HepG2 (cell line): ENCODE results near the gene CDHR3. TPM values are rescaled to one million over a fixed set of nuclear protein-coding genes. Genes with fewer than 3 reads are reported as not detected.

Experiments
- ATAC-seq: fragments of 200-7000 bp; cut with Tn5 transposase; 3 replicates; pipeline ENCODE4 v1.9.1; 2020; ENCODE audit warnings: mild to moderate bottlenecking, moderate library complexity
- BruUV-seq: library from RNA; stranded (reverse); fragments of 400-500 nt; replicated peaks from 2 replicates; lab custom pipeline; 2021; lab: Mats Ljungman, UMichigan
- CTCF ChIA-PET: fragments of 300-600 bp; formaldehyde crosslinking; extraction: SDS; loops from one replicate; lab custom pipeline; 2021; ENCODE audit warnings: low total read pairs, inconsistent platforms, low intra/inter-chr PET ratio; lab: Yijun Ruan, JAX
- POLR2A ChIA-PET: fragments of 350-600 bp; sonication (Branson Sonifier 250); formaldehyde crosslinking; loops from one replicate; lab custom pipeline; 2020; ENCODE audit warnings: antibody characterized with exemption, inconsistent platforms; lab: Yijun Ruan, JAX
- DNase-seq: peaks from one replicate; pipeline ENCODE4 v3.0.0-alpha.2; 2015; ENCODE audit warnings: low spot score
- FAIRE-seq: peaks from 3 replicates; lab custom pipeline; 2011; peaks lifted over from hg19 to GRCh38; lab: Jason Lieb, UNC
- H2AFZ ChIP-seq: one replicate; pipeline ENCODE4 v1.6.1; 2011; ENCODE audit warnings: low read length, inconsistent platforms
- H3K27ac ChIP-seq: fragments of 300-600 bp; 3 replicates; pipeline ENCODE4 v1.8.0; 2011; ENCODE audit warnings: mixed run types, mild to moderate bottlenecking, mixed read lengths, low read length, inconsistent platforms; ENCODE audit not compliant: insufficient read depth; ENCODE audit errors: extremely low read length
- H3K27me3 ChIP-seq, 2 experiments: fragments of 200-600 bp in 1 of 2; 2 replicates in 1 of 2; 3 replicates in 1 of 2; pipeline versions ENCODE4 v1.6.0 to v1.8.0; 2011; ENCODE audit warnings: low read length in 2 of 2, mild to moderate bottlenecking in 2 of 2, moderate library complexity in 2 of 2, inconsistent platforms in 1 of 2; ENCODE audit not compliant: insufficient read depth in 2 of 2, control insufficient read depth in 1 of 2
- H3K36me3 ChIP-seq, 2 experiments: fragments of 200-600 bp in 1 of 2; replicated peaks in 1 of 2; 2 replicates in 1 of 2; 3 replicates in 1 of 2; pipeline versions ENCODE4 v1.5.1 to v1.8.0; 2011; ENCODE audit warnings: low read length in 2 of 2, inconsistent platforms in 1 of 2; ENCODE audit not compliant: insufficient read depth in 2 of 2, control insufficient read depth in 1 of 2
- H3K4me1 ChIP-seq: 2 replicates; pipeline ENCODE4 v1.5.1; 2012; ENCODE audit warnings: low read length, inconsistent platforms; ENCODE audit not compliant: insufficient read depth
- H3K4me2 ChIP-seq: 2 replicates; pipeline ENCODE4 v1.6.0; 2011; ENCODE audit warnings: low read depth, low read length, inconsistent platforms
- H3K4me3 ChIP-seq, 3 experiments: fragments of 200-600 bp in 1 of 3; sonication (generic), shearing (Covaris generic) in 1 of 3; replicated peaks in 1 of 3; 2 replicates each; pipeline ENCODE4 v1.5.1; 2011 to 2016; ENCODE audit warnings: low read length in 3 of 3, inconsistent platforms in 2 of 3, low read depth in 2 of 3, mild to moderate bottlenecking in 2 of 3, control low read depth in 1 of 3, mixed read lengths in 1 of 3; ENCODE audit not compliant: insufficient read depth in 1 of 3
- H3K79me2 ChIP-seq: one replicate; pipeline ENCODE4 v1.6.1; 2011; ENCODE audit warnings: low read length, inconsistent platforms; ENCODE audit not compliant: insufficient read depth
- H3K9ac ChIP-seq: 2 replicates; pipeline ENCODE4 v1.6.0; 2011; ENCODE audit warnings: mild to moderate bottlenecking, low read depth, low read length, inconsistent platforms; ENCODE audit not compliant: insufficient read depth
- H3K9me3 ChIP-seq: 2 replicates; pipeline ENCODE4 v1.5.1; 2012; ENCODE audit warnings: mild to moderate bottlenecking, low read length
- H4K20me1 ChIP-seq: 2 replicates; pipeline ENCODE4 v1.6.0; 2011; ENCODE audit warnings: inconsistent platforms, mild to moderate bottlenecking, low read length, moderate library complexity; ENCODE audit not compliant: insufficient read depth
- ATAD3A ChIP-seq: sonication (generic); formaldehyde crosslinking; IDR thresholded peaks from 2 replicates; pipeline ENCODE4 v1.4.0; 2020; ENCODE audit warnings: missing genetic modification reagents
- FOSL2 ChIP-seq: sonication (generic); formaldehyde crosslinking; IDR thresholded peaks from 2 replicates; pipeline ENCODE4 v1.4.0; 2020; ENCODE audit warnings: missing genetic modification reagents
- GTF2F1 ChIP-seq: fragments of 150-350 bp; IDR thresholded peaks from 2 replicates; pipeline ENCODE4 v1.6.1; 2014; ENCODE audit warnings: low read length
- IKZF1 ChIP-seq: fragments of 450-650 bp; IDR thresholded peaks from 2 replicates; pipeline ENCODE4 v1.7.1; 2016
- IRF2 ChIP-seq: IDR thresholded peaks from 2 replicates; pipeline ENCODE4 v1.6.1; 2018; ENCODE audit warnings: missing genetic modification reagents, missing compliant biosample characterization
- KLF6 ChIP-seq: IDR thresholded peaks from 2 replicates; pipeline ENCODE4 v1.8.0; 2016; ENCODE audit warnings: missing biosample characterization, missing genetic modification reagents
- NR2C2 ChIP-seq: sonication (generic); formaldehyde crosslinking; IDR thresholded peaks from 2 replicates; pipeline ENCODE4 v1.4.0; 2020; ENCODE audit warnings: missing genetic modification reagents, mild to moderate bottlenecking, moderate library complexity, borderline replicate concordance
- SRSF4 ChIP-seq: fragments of 200-400 bp; formaldehyde crosslinking; IDR thresholded peaks from one replicate; pipeline ENCODE4 v1.6.1; 2018; ENCODE audit warnings: mild to moderate bottlenecking, low read depth, low read length, moderate library complexity; ENCODE audit not compliant: poor library complexity, severe bottlenecking
- USF2 ChIP-seq, 2 experiments: sonication (generic) in 1 of 2; formaldehyde crosslinking in 1 of 2; IDR thresholded peaks; 2 replicates each; pipeline versions ENCODE4 v1.5.1 to v1.6.1; 2011 to 2020; ENCODE audit warnings: borderline replicate concordance in 1 of 2, low read depth in 1 of 2, low read length in 1 of 2, mild to moderate bottlenecking in 1 of 2, missing genetic modification reagents in 1 of 2, moderate library complexity in 1 of 2
- ZFP82 ChIP-seq: sonication (generic); formaldehyde crosslinking; IDR thresholded peaks from 2 replicates; pipeline ENCODE4 v1.5.1; 2020; ENCODE audit warnings: mild to moderate bottlenecking, missing genetic modification reagents, borderline replicate concordance
- ZNF543 ChIP-seq: sonication (generic); formaldehyde crosslinking; IDR thresholded peaks from 2 replicates; pipeline ENCODE4 v1.4.0; 2020; ENCODE audit warnings: mild to moderate bottlenecking, missing genetic modification reagents
- WGBS: methylation state at CpG from one replicate; pipeline ENCODE4 v1.1.6; 2017; ENCODE audit warnings: low lambda C conversion rate; 5-methylcytosine and 5-hydroxymethylcytosine counted together
- in situ Hi-C: cut with HindIII; loops from 2 replicates; pipeline ENCODE4 v1.10.0; 2017; ENCODE audit warnings: low pct_unique_long_range_greater_than_20kb; ENCODE audit not compliant: extremely low pct_ligation_motif_present
- intact Hi-C: fragments of 100-400 bp; cut with micrococcal nuclease; formaldehyde crosslinking; loops from one replicate; pipeline ENCODE4 v1.10.0; 2022; ENCODE audit not compliant: unreplicated experiment
- polyA plus RNA-seq, 8 experiments: library from polyadenylated mRNA; depleted of rRNA in 3 of 8; stranded (reverse) in 7 of 8; unstranded in 1 of 8; fragments of >200 nt; fragmentation: Illumina TruSeq in 4 of 8; extraction: Trizol in 4 of 8; gene quantifications; 2 replicates each; pipeline versions ENCODE4 v1.2.1 to v1.2.3, GENCODE V29; 2011 to 2016; ENCODE audit warnings: low read depth in 4 of 8, missing spikeins in 1 of 8, mixed read lengths in 1 of 8; ENCODE audit not compliant: insufficient read depth in 1 of 8
- total RNA-seq, 5 experiments: library from RNA; depleted of rRNA; stranded (reverse); fragments of >200 nt; fragmentation: Illumina TruSeq; extraction: Trizol; gene quantifications; 2 replicates each; pipeline ENCODE4 v1.2.3, GENCODE V29; 2016; ENCODE audit warnings: low read depth in 1 of 5
- TF ChIP-seq, protein P1 (sequence below): sonication (generic); formaldehyde crosslinking; IDR thresholded peaks from 2 replicates; pipeline ENCODE4 v1.5.0; 2020; ENCODE audit warnings: missing genetic modification reagents

CDHR3 gene
- total and polyA plus RNA-seq, 2 of the 13 experiments (the other 11 are each of a cell fraction or from before 2014, with no cell fraction given) = 6.5 to 11.8 TPM

- Histone ChIP-seq H3K27me3 (no peaks in the 10 kb centered on the region; a peak in 1 of 5 replicates), H3K9me3 (0 out of 2 replicates have a peak, but pooled peaks cover 7% of the 10 kb centered on the region), H3K4me3 (no peak overlapping the region), H3K27ac (no peak overlapping the region), H3K4me1 (peaks cover 17% of the 10 kb centered on the region), H2AFZ (no peak overlapping the region), H3K4me2 (no peak overlapping the region), H3K79me2 (no peaks in the 10 kb centered on the region), H4K20me1 (no peaks in the 10 kb centered on the region), H3K36me3 (no peaks in the 10 kb centered on the region), H3K9ac (no peak overlapping the region)
- intact Hi-C loops (no loop called here), in situ Hi-C loops (no loop called here)
- DNase-seq (no peak), ATAC-seq (no peak), FAIRE-seq (no peak)
- CTCF ChIA-PET = no interaction called here
- no TSS peak for BruUV-seq
- POLR2A ChIA-PET = no interaction called here
- 62% methylated on average over 6 of the region's 7 CpGs for WGBS
- TF ChIP-seq IKZF1 (no peak), FOSL2 (no peak), GTF2F1 (no peak), ZNF543 (CRISPR knock-in tag) (no peak), SRSF4 (no peak), USF2 (IDR thresholded peaks at IDR 0.05; ENCODE audit: low read depth, low read length) (no peak), USF2 (CRISPR knock-in tag; IDR thresholded peaks at IDR 0.05; ENCODE audit: borderline replicate concordance) (no peak), IRF2 (no peak), ATAD3A (CRISPR knock-in tag) (no peak), KLF6 (no peak), NR2C2 (CRISPR knock-in tag) (no peak), ZFP82 (CRISPR knock-in tag) (no peak)
- TF ChIP-seq, protein P1, sequence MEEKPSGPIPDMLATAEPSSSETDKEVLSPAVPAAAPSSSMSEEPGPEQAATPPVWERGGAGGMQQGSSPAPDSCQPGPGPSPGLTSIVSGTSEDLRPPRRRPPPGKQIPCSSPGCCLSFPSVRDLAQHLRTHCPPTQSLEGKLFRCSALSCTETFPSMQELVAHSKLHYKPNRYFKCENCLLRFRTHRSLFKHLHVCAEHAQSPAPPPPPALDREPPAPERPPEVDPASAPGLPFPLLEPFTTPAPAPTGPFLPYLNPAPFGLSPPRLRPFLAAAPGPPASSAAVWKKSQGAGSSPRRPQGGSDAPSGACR (CRISPR knock-in tag) = no peak
These were observed 38.1 kb downstream of the CDHR3 start for GRCh38 chr7:106001196-106001595.
